Fibroblast of skin of left quadriceps (primary cell): Measurements from ENCODE around the gene CDK11A.
"Not testable (repeated sequence)": the region's sequence is repeated elsewhere in the genome, so short reads cannot be mapped to it uniquely, and the experiment has no call there.

Source experiments
- DNase-seq, 2 experiments: peaks; one replicate each; pipeline ENCODE4 v3.0.0-alpha.2; 2013; ENCODE audit warnings: low read depth in 2 of 2

Gene CDK11A

DNA sequence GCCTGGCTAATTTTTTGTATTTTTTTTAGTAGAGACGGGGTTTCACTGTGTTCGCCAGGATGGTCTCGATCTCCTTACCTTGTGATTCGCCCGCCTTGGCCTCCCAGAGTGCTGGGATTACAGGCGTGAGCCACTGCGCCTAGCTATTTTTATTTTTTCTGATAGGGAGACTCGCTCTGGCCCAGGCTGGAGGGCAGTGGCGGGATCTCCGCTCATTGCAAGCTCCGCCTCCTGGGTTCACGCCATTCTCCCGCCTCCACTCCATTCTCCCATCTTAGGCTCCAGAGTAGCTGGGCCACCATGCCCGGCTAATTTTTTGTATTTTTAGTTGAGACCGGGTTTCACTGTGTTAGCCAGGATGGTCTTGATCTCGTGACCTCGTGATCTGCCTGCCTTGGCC, 1.9 kb upstream of the CDK11A start:
- not testable (repeated sequence) for DNase-seq

- DNase-seq: no peak
Observed at GRCh38 chr1:1721201-1721600, 3.0 kb downstream of the CDK11A start.

DNA sequence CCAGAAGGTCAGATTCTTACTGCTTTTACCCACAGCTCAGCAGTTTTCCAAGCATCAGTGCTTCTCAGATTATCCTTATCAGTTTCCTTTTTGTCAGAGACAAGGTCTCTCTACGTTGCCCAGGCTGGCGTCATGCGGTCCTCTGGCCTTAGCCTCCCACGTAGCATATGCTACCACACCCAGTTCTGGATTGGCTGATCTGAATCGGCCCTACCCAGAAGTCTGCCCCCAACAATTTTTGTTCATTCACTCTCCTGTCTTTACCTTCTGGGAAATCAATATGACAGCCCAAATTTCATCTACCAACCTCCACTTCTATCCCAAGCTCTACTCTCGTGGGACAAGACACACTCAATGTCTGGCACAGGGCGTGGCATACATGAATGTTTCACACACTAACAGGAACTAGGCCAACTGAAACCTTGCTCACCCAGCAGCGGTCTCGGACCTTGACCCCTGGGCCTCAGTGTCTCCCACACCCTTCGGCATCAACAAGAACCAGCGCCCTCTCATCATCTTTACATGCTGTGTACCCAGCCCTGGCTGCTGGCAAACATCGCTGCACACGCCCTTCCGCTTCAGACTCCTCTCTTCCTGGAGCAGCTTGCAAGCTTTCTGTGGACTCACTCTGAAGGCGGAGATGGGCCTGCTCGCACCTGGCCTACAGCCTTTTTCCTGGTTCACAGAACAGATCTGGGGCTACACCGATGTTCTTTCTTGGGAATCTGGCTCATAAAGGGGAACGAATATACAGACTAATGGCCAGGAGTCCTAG, 8.9 kb downstream of the CDK11A start:
- DNase-seq: not testable (repeated sequence)

GRCh38 chr1:1707897-1708296, 16.3 kb downstream of the CDK11A start:
- DNase-seq: not testable (repeated sequence)

DNA sequence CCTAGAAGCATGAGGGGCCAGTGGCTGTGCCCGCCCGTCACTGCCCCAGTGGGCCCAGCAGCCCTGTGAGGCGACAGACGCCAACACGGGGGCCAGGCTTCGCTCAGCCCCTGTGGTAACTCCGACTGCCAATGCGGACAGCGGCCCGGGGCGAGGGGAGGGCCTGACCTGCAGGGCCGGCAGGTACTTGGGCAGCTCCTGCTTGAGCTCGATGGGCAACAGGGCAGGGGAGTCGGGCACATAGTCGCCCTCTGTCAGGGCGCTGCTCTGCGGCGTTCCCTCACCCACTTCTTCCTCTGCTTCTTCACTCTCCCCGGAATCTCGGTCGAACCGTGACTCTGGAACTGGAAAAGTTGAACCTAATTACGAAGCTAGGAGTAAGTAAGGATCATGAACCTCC, 16.9 kb downstream of the CDK11A start:
- DNase-seq: not testable (repeated sequence)

GRCh38 chr1:1705623-1706022, 18.5 kb downstream of the CDK11A start:
- DNase-seq: not testable (repeated sequence)

DNA sequence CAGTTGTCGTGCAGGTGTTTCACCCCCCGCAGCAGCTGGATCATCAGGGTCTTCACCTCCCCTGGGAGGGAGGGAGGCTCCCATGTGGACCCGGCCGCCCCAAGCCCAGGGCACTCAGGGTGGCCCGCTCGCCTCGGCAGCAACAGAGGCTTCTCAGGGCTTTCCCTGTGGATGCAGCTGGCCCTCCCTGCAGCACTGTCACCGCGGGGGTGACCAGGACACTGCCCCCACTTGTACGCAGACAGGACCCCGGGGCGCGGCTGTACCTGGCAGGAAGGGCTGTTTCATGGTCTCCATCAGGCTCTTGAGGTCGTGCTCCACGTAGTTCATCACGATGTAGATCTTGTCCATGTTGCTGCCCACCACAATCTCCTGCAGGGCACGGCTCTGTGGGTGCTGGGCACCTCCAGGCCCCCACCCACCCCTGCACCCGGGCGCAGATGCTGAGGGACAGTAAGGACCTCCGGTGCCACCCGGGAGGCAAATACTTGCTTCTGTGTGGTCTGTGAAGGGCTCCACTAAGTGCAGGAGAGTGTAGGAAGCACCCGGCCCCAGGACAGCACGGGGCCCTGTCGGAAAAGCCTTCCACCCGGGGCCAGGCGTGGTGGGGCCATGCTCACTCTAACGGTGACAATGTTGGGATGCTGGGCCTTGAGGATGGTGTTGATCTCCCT, 19.7 kb downstream of the CDK11A start:
- not testable (repeated sequence) for DNase-seq

GRCh38 chr1:1703796-1704195, 20.4 kb downstream of the CDK11A start:
- DNase-seq: no peak

DNA sequence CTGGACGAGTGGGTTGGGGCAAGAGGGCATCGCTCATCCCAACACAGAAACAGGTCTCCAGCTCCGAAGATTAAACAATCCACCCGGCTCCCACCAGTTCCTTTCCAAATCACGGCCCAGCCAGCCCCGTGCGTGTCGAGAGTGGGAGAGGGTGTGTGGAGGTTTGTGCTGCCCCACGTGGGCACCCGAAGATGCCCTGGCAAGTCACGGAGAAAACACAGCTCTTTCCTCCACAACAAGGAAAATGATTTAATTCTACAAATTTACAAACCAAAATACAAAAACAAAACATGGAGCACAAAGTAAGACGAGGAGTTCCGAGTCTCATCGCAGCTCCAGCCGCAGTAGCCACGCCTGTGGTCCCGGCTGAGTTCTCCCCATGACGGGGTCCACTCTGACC, 21.7 kb downstream of the CDK11A start:
- DNase-seq: not testable (repeated sequence)

- not testable (repeated sequence) for DNase-seq
Observed at GRCh38 chr1:1700557-1700956, 23.6 kb downstream of the CDK11A start.

- not testable (repeated sequence) for DNase-seq
Observed at GRCh38 chr1:1700067-1700466, 24.1 kb downstream of the CDK11A start.

GRCh38 chr1:1699061-1699460, 25.1 kb downstream of the CDK11A start:
- not testable (repeated sequence) for DNase-seq

- DNase-seq: not testable (repeated sequence)
Observed at GRCh38 chr1:1697358-1698183, 26.6 kb downstream of the CDK11A start.

- not testable (repeated sequence) for DNase-seq
Observed at GRCh38 chr1:1696431-1697357, 27.5 kb downstream of the CDK11A start.

GRCh38 chr1:1692714-1693647, 31.2 kb downstream of the CDK11A start, which contains the start of gene SLC35E2B:
TSS of gene SLC35E2B (minus strand) at chr1:1692795. CDS start at chr1:1676699, 16,096 bp downstream.
- peak; percentile 82 to 85 for DNase-seq

DNA sequence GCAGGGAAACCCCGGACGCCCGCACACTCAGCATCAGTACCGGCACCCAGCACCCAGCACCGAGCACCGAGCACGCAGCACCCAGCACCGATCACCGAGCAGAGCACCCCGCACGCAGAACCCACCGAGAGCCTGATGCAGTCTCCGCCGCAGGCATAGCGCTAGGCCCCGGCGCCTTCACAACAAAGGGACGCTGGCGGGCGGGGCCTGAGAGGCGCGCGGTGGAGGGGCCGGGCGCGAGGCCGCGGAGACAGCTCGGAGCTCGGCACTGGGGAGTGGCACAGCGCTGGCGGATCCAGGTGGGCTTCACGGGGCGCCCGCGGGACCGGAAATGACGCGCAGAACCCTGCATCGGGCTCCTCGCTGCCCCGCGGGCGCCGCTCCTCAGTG, 31.8 kb downstream of the CDK11A start:
- peak; percentile 9 to 12 for DNase-seq

DNA sequence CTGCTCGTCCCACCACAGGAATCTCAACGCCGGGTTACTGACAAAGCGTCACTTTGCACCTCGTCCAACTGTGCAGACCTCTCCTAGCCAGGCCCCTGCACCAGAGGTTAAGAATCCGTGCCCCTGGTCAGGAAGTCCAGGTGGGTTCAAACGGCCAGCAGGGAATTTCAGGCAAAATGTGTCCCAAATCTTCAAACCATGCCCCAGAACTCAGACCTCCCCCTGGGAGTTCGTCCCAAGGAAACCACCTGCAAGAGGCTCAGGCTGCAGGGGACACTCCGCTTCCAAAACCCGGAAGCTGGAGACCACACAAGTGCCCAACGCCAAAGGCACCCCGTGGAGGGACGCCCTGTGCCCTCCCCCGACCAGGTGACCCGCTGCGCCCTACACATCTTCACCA, 32.7 kb downstream of the CDK11A start:
- DNase-seq: not testable (repeated sequence)

GRCh38 chr1:1689526-1689925, 34.6 kb downstream of the CDK11A start:
- not testable (repeated sequence) for DNase-seq

- DNase-seq: no peak
Observed at GRCh38 chr1:1687846-1688245, 36.3 kb downstream of the CDK11A start.
